IPS-20b (cell line): ENCODE results near the gene ZDHHC14.

Source experiments
- H3K27ac ChIP-seq: one replicate; pipeline ENCODE4 v1.5.1; 2013; ENCODE audit warnings: low read length
- H3K27me3 ChIP-seq: 2 replicates; pipeline ENCODE4 v1.6.1; 2013; ENCODE audit warnings: mild to moderate bottlenecking, low read length, inconsistent platforms; ENCODE audit not compliant: insufficient read depth
- H3K36me3 ChIP-seq: 2 replicates; pipeline ENCODE4 v1.6.1; 2013; ENCODE audit warnings: low read depth, mild to moderate bottlenecking, inconsistent platforms, low read length, moderate library complexity; ENCODE audit not compliant: insufficient read depth
- H3K4me1 ChIP-seq: 2 replicates; pipeline ENCODE4 v1.6.1; 2013; ENCODE audit warnings: mild to moderate bottlenecking, control low read depth, inconsistent platforms, low read length, moderate library complexity; ENCODE audit not compliant: insufficient read depth
- H3K4me3 ChIP-seq: 2 replicates; pipeline ENCODE4 v1.5.1; 2013; ENCODE audit warnings: mild to moderate bottlenecking, low read length, inconsistent platforms
- H3K9ac ChIP-seq: 2 replicates; pipeline ENCODE4 v1.6.1; 2013; ENCODE audit warnings: low read depth, mild to moderate bottlenecking, inconsistent platforms, low read length, moderate library complexity
- H3K9me3 ChIP-seq: 2 replicates; pipeline ENCODE4 v1.6.1; 2013; ENCODE audit warnings: mild to moderate bottlenecking, low read depth, low read length, inconsistent platforms; ENCODE audit not compliant: insufficient read depth

ZDHHC14 gene

DNA sequence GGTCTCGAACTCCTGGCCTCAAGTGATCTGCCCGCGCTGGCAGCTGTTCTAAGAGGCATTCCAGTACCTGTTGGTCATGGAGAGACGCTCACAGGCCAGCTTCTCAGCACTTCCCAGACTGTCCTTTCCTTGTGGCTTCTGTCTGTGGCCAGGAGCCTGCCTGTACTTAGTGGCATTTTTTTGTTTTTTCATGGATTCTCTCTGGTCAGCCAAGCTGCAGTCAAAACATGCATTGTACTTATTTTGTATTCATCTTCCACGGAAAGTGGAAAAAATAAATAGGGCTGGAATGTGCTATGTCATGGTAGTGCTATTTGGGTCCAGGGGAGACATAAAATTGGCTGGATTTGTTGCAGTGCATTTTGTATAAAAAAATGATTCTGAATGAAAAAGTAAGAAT, 29.1 kb downstream of the ZDHHC14 start:
- no peak overlapping the region for H3K4me3 ChIP-seq
- no peaks in the 10 kb centered on the region; the same call in 1 of the 2 replicates for H3K9me3 ChIP-seq
- H3K9ac ChIP-seq = no peak overlapping the region
- no peaks in the 10 kb centered on the region for H3K36me3 ChIP-seq
- peaks cover 16% of the 10 kb centered on the region; the same call in 1 of the 2 replicates for H3K4me1 ChIP-seq
- H3K27ac ChIP-seq = no peak overlapping the region
- no peaks in the 10 kb centered on the region for H3K27me3 ChIP-seq

GRCh38 chr6:157411368-157411767, 30.4 kb downstream of the ZDHHC14 start:
- Histone ChIP-seq H3K27ac (no peak overlapping the region), H3K27me3 (no peaks in the 10 kb centered on the region), H3K9me3 (no peaks in the 10 kb centered on the region; the same call in 1 of the 2 replicates), H3K4me1 (peaks cover 8% of the 10 kb centered on the region; the same call in 1 of the 2 replicates), H3K4me3 (no peak overlapping the region), H3K36me3 (no peaks in the 10 kb centered on the region), H3K9ac (no peak overlapping the region)

- no peaks in the 10 kb centered on the region for H3K9me3 ChIP-seq
- H3K36me3 ChIP-seq = no peaks in the 10 kb centered on the region
- H3K4me1 ChIP-seq = no peaks in the 10 kb centered on the region
- no peak overlapping the region for H3K27ac ChIP-seq
- H3K4me3 ChIP-seq = no peak overlapping the region
- H3K9ac ChIP-seq = no peak overlapping the region
- no peaks in the 10 kb centered on the region for H3K27me3 ChIP-seq
Measured at GRCh38 chr6:157412791-157413190, 31.8 kb downstream of the ZDHHC14 start.

DNA sequence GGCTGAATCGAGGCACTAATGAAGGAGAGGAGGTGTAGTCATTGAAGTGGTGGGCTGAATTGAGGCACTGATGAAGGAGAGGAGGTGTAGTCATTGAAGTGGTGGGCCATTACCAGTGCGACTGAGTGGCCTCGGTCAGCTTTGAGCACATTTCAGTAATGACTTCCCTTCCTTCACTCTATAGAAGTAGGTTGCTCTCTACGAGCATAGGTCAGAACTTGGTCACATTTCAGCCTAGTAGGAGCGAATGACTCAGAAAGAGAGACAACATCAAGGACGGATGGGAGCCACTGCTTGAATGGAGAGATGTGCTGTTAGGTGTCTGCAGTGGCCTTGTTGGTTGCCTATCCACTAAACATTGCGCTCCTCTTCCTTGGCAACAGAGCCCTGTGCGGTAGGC, 39.5 kb downstream of the ZDHHC14 start:
- H3K9me3 ChIP-seq = peaks cover 3% of the 10 kb centered on the region; the same call in 1 of the 2 replicates
- no peak overlapping the region for H3K27ac ChIP-seq
- no peaks in the 10 kb centered on the region; the same call in 1 of the 2 replicates for H3K4me1 ChIP-seq
- H3K9ac ChIP-seq = no peak overlapping the region
- H3K4me3 ChIP-seq = no peak overlapping the region
- H3K36me3 ChIP-seq = no peaks in the 10 kb centered on the region
- no peaks in the 10 kb centered on the region for H3K27me3 ChIP-seq

DNA sequence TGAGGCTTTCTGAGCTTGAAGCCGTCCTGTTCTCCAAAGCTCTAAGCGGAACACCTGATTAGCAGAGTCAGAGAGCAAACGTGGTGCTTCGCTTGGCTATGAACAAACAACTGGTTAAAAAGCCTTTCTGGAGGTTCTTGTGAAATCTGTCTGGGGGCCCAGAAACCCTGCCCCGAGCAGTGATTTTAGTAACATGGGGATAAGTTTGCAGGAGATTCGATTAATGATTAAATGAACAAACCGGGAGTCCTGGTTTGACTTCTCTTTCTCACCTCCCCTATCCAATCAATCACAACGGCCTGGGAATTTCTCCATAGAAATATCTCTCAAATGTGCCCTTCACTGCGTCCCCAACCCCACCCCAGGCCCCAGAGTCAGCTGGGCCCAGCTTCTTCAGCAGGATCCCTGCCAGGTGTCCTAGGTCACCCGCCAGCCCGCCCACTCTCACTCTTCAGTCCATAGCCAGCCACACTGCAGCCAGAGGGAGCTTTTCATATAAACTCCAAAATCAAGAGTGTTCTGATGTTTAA, 43.6 kb downstream of the ZDHHC14 start:
- Histone ChIP-seq H3K27me3 (no peaks in the 10 kb centered on the region), H3K4me1 (peaks cover 11% of the 10 kb centered on the region), H3K9me3 (peaks cover 2% of the 10 kb centered on the region; the same call in 1 of the 2 replicates), H3K36me3 (no peaks in the 10 kb centered on the region), H3K9ac (no peak overlapping the region), H3K4me3 (no peak overlapping the region), H3K27ac (no peak overlapping the region)

DNA sequence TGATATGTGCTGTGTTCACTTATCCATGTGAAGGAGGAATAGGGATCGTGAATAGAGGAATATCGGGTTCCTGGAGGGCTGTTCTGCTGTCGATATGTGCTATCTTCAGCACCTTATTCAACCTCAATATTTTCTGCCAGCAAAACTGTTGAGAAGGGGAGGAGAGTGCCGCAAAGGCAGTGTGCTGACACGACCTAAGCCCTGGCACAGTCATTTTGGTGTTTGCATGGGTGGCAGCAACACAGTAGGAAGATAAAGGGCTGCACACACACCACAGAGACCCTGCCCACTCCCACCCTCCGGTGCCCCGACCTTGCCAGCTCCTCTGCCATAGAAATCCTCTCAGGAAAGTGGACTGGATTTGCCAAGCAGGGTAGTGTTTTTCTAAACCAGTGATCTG, 47.0 kb downstream of the ZDHHC14 start:
- Histone ChIP-seq H3K4me1 (peaks cover 18% of the 10 kb centered on the region), H3K36me3 (no peaks in the 10 kb centered on the region)

DNA sequence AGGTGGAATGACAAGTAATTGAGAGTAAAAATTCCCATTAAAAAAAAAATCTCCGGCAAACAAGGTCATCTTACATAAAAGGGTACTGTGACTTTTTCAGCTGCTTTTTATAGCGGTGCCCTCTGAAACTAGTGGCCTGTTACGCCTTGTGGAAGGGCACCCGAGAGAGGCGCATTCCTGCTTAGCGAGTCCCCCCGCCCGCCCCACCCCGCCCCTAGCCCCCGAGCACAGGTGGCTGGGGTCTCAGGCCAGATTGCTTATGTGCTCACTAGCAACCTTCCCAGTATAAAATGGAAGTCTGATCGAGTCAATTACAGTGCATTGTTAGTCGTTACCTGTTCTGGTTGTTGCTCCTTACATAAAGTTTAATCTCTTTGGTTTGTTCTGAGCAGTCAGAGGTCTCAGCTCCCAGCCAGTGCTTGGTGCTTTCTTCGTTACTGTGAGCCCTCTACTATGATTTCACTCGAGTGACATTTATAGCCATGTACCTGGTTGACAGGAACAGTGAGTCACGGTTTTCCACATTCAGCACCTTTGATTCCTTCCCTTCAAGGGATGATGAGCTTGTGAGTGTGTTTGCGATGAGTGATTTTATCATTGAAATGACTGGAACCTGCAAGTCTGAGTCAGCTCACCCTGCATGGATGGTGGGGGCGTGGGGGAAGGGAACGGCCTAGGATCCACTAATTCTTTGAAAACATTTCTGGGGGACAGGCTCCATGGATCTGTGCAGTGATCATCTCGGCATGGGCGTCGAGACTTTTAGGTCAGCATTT, 47.6 kb downstream of the ZDHHC14 start:
- H3K36me3 ChIP-seq = no peaks in the 10 kb centered on the region
- H3K9ac ChIP-seq = no peak overlapping the region
- H3K27me3 ChIP-seq = no peaks in the 10 kb centered on the region
- H3K4me1 ChIP-seq = peaks cover 18% of the 10 kb centered on the region
- no peak overlapping the region for H3K4me3 ChIP-seq
- H3K27ac ChIP-seq = no peak overlapping the region
- no peaks in the 10 kb centered on the region for H3K9me3 ChIP-seq

More for the DNA sequence above, 47.0 kb downstream of the ZDHHC14 start:
- Histone ChIP-seq H3K4me3 (no peak overlapping the region), H3K9me3 (no peaks in the 10 kb centered on the region), H3K27me3 (no peaks in the 10 kb centered on the region), H3K27ac (no peak overlapping the region), H3K9ac (no peak overlapping the region)

- H3K27ac ChIP-seq = no peak overlapping the region
- H3K36me3 ChIP-seq = no peaks in the 10 kb centered on the region
- H3K4me3 ChIP-seq = no peak overlapping the region
- H3K4me1 ChIP-seq = peaks cover 18% of the 10 kb centered on the region
- no peaks in the 10 kb centered on the region for H3K27me3 ChIP-seq
- no peaks in the 10 kb centered on the region for H3K9me3 ChIP-seq
- no peak overlapping the region for H3K9ac ChIP-seq
Measured at GRCh38 chr6:157429248-157429647, 48.3 kb downstream of the ZDHHC14 start.

GRCh38 chr6:157430834-157431233, 49.8 kb downstream of the ZDHHC14 start:
- Histone ChIP-seq H3K4me1 (peaks cover 18% of the 10 kb centered on the region), H3K4me3 (no peak overlapping the region), H3K9me3 (no peaks in the 10 kb centered on the region), H3K27me3 (no peaks in the 10 kb centered on the region), H3K36me3 (no peaks in the 10 kb centered on the region), H3K9ac (no peak overlapping the region), H3K27ac (no peak overlapping the region)

DNA sequence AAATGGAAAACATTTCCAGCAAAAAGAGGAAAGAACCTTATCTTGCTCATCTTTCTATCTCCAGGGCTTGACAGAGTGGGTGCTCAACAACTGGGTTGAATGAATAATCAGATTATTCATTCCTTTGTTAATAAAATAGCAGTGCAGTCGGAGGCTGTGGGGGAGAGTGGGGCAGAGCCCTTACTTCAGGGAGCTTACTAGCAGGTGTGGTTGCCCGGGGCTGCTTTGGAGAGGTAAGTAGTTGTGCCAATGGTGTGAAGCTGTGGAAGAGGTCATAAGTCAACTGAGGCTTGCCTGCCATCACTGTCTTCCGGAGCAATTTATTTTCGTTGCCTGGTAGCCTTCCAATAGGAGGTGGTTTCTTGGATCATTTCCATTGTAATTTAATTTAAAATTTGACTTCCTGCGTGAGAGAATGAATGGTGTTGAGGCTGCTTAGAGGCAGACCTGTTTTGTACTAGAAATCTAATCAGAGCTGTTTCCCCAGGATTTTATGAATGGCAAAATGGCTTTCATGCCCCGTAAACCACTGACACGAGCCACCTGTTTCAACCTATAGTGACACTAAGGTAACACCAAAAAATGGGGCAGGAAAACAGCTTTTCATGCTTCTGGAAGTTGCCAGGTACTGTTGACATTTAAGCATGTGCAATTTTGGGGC, 51.4 kb downstream of the ZDHHC14 start:
- Histone ChIP-seq H3K4me1 (peaks cover 21% of the 10 kb centered on the region), H3K9ac (no peak overlapping the region), H3K27me3 (no peaks in the 10 kb centered on the region), H3K36me3 (no peaks in the 10 kb centered on the region), H3K9me3 (no peaks in the 10 kb centered on the region), H3K27ac (no peak overlapping the region), H3K4me3 (no peak overlapping the region)

DNA sequence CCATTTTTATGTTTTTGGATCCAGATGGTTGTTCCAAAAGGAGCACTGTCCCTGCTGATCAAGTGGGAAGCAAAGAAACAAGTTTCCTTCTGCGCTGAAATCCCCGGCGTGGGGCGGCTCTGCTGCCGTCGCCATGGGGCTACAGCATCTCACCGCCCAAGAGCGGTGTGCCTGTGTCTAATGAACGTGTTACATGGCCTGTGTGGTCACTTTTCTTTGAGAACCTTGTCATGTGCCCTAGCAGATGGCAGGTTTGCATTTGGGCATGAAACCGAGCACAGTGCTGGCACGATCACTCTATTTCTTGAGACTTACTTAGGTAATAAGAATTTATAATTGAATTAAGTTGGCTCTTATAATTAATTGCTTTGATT, 51.9 kb downstream of the ZDHHC14 start:
- H3K27ac ChIP-seq = no peak overlapping the region
- peaks cover 24% of the 10 kb centered on the region for H3K4me1 ChIP-seq

GRCh38 chr6:157433678-157434081, 52.7 kb downstream of the ZDHHC14 start:
- H3K4me3 ChIP-seq = no peak overlapping the region
- peaks cover 26% of the 10 kb centered on the region; the same call in 1 of the 2 replicates for H3K4me1 ChIP-seq
- no peak overlapping the region for H3K27ac ChIP-seq
- H3K27me3 ChIP-seq = no peaks in the 10 kb centered on the region
- H3K9ac ChIP-seq = no peak overlapping the region
- no peaks in the 10 kb centered on the region for H3K36me3 ChIP-seq
- no peaks in the 10 kb centered on the region for H3K9me3 ChIP-seq

More for the DNA sequence above, 51.9 kb downstream of the ZDHHC14 start:
- H3K9me3 ChIP-seq = no peaks in the 10 kb centered on the region
- H3K9ac ChIP-seq = no peak overlapping the region
- no peaks in the 10 kb centered on the region for H3K36me3 ChIP-seq
- no peaks in the 10 kb centered on the region for H3K27me3 ChIP-seq
- H3K4me3 ChIP-seq = no peak overlapping the region
